Muscle layer of colon (tissue), 2 donors: Measurements from ENCODE around the gene OR52N5.

Experiments used
- H3K27ac ChIP-seq: one replicate; pipeline ENCODE4 v1.7.0; 2013; ENCODE audit warnings: low read depth, mild to moderate bottlenecking, low read length, moderate library complexity
- H3K27me3 ChIP-seq, 2 donors: one replicate each; pipeline ENCODE4 v1.7.0; 2013; ENCODE audit warnings: low read length in 2 of 2, mild to moderate bottlenecking in 2 of 2; ENCODE audit not compliant: insufficient read depth in 2 of 2, control insufficient read depth in 1 of 2
- H3K36me3 ChIP-seq: one replicate; pipeline ENCODE4 v1.7.0; 2013; ENCODE audit warnings: mild to moderate bottlenecking, low read length; ENCODE audit not compliant: insufficient read depth
- H3K4me1 ChIP-seq: one replicate; pipeline ENCODE4 v1.7.0; 2013; ENCODE audit warnings: mild to moderate bottlenecking, low read length; ENCODE audit not compliant: insufficient read depth
- H3K4me3 ChIP-seq, 2 donors: one replicate each; pipeline ENCODE4 v1.7.0; 2013; ENCODE audit warnings: low read length in 2 of 2, low read depth in 1 of 2, mild to moderate bottlenecking in 1 of 2, moderate library complexity in 1 of 2
- H3K9ac ChIP-seq: one replicate; pipeline ENCODE4 v1.7.0; 2013; ENCODE audit warnings: low read length
- H3K9me3 ChIP-seq: one replicate; pipeline ENCODE4 v1.7.0; 2013; ENCODE audit warnings: mild to moderate bottlenecking, low read length
- donor health status: abdominal sarcoma.
- donor health status: Adenocarcinoma of cecum.

OR52N5 gene

DNA sequence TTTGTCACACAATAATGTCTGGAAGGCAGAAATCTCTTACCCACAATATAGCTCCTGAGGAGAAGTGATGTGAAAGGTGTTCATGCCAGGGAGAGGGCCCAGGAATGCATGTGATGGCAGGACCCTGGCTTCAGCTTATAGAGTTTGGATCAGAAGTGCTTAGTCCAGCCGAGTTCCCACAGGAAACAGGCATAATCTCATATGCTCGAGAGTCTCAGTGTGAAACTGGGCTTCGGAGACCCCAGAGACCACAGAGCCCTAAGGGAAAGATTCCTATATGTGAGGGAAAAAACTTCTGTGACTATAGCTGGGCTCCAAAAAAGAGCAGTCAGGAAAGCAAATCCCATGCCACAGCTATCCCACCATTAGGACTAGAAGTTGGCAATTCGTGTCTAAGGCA lies at the start of gene OR52N5:
Gene OR52N5, minus strand, starts transcription at position 101 of the 400 bp plus-strand sequence. CDS start 4,721 bp downstream, outside the sequence.
- Histone ChIP-seq H3K9me3 (no peaks in the 10 kb centered on the region), H3K27ac (no peak within 1 kb of the TSS), H3K9ac (no peak within 1 kb of the TSS), H3K36me3 (no peaks in the 10 kb centered on the region), H3K4me3 (no peak within 1 kb of the TSS), H3K4me1 (no peaks in the 10 kb centered on the region), H3K27me3 (no peaks in the 10 kb centered on the region)

GRCh38 chr11:5831196-5831829 lies 48.2 kb upstream of the OR52N5 start:
- H3K27me3 ChIP-seq: no peaks in the 10 kb centered on the region

GRCh38 chr11:5818245-5818886 lies 35.2 kb upstream of the OR52N5 start:
- Histone ChIP-seq H3K9ac (no peak overlapping the region), H3K4me3 (no peak overlapping the region), H3K27me3 (no peaks in the 10 kb centered on the region), H3K9me3 (no peaks in the 10 kb centered on the region), H3K36me3 (no peaks in the 10 kb centered on the region), H3K27ac (no peak overlapping the region), H3K4me1 (no peaks in the 10 kb centered on the region)

More at GRCh38 chr11:5831196-5831829, 48.2 kb upstream of the OR52N5 start:
- Histone ChIP-seq H3K36me3 (no peaks in the 10 kb centered on the region), H3K9me3 (no peaks in the 10 kb centered on the region), H3K9ac (no peak overlapping the region), H3K4me3 (no peak overlapping the region), H3K4me1 (no peaks in the 10 kb centered on the region), H3K27ac (no peak overlapping the region)

DNA sequence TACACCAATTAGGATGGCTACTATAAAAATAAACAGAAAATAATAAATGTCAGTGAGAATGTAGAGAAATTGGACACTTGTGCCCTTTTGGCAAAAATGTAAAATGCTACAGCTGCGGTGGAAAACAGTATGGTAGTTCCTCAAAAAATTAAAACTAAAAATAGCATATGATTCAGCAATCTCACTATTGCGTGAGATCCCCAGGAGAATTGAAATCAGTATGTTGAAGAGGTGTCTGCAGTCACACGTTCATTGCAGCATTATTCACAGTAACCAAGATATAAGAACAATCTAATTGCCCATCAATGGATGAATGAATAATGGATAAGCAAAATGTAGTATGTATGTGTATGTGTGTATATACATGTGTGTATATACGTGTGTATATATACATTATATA lies 32.4 kb upstream of the OR52N5 start:
- no peak overlapping the region for H3K4me3 ChIP-seq
- no peak overlapping the region for H3K9ac ChIP-seq
- no peaks in the 10 kb centered on the region for H3K4me1 ChIP-seq
- H3K9me3 ChIP-seq: no peaks in the 10 kb centered on the region
- H3K27me3 ChIP-seq: no peaks in the 10 kb centered on the region
- no peaks in the 10 kb centered on the region for H3K36me3 ChIP-seq
- no peak overlapping the region for H3K27ac ChIP-seq

- Histone ChIP-seq H3K27me3 (no peaks in the 10 kb centered on the region), H3K9ac (no peak overlapping the region), H3K36me3 (no peaks in the 10 kb centered on the region)
These were observed 27.0 kb upstream of the OR52N5 start for GRCh38 chr11:5809905-5810795.

DNA sequence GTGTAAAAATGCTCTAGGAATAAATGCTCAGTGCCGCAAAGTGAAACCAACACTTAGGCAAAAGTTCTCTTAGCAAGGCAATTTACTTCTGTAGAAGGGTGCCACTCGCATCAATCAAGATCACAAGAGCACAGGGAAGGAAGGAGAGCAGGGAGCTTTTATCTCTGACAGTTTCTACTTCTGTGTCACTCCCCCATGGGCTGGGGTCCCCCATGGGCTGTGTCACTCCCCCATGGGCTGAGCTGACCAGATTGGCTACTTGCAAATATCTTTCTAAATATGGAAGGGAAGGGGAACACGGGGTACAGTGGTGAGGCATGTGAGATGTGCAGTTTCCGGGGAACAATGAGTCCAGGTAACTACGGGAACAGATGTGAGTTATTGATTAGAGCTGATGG lies 26.0 kb upstream of the OR52N5 start:
- peak overlapping the region; percentile 37 to 78 for H3K4me3 ChIP-seq
- peak overlapping the region; percentile 49 for H3K9ac ChIP-seq
- H3K36me3 ChIP-seq: no peaks in the 10 kb centered on the region

More at GRCh38 chr11:5809905-5810795, 27.0 kb upstream of the OR52N5 start:
- Histone ChIP-seq H3K4me1 (peaks cover 9% of the 10 kb centered on the region), H3K9me3 (no peaks in the 10 kb centered on the region), H3K27ac (no peak overlapping the region), H3K4me3 (no peak overlapping the region)

GRCh38 chr11:5808500-5809121 lies 25.5 kb upstream of the OR52N5 start, which contains the start of gene OR52N2:
OR52N2 (plus strand) TSS chr11:5808924; CDS start chr11:5820336, 11,412 bp downstream.
- Histone ChIP-seq H3K4me3 (peak within 1 kb of the TSS; percentile 37 to 78), H3K27ac (no peak within 1 kb of the TSS), H3K9me3 (no peaks in the 10 kb centered on the region), H3K9ac (peak within 1 kb of the TSS; percentile 49), H3K4me1 (peaks cover 9% of the 10 kb centered on the region), H3K36me3 (no peaks in the 10 kb centered on the region), H3K27me3 (no peaks in the 10 kb centered on the region)

More for the DNA sequence above, 26.0 kb upstream of the OR52N5 start:
- peaks cover 9% of the 10 kb centered on the region for H3K4me1 ChIP-seq
- H3K9me3 ChIP-seq: no peaks in the 10 kb centered on the region
- no peaks in the 10 kb centered on the region for H3K27me3 ChIP-seq
- H3K27ac ChIP-seq: no peak overlapping the region

DNA sequence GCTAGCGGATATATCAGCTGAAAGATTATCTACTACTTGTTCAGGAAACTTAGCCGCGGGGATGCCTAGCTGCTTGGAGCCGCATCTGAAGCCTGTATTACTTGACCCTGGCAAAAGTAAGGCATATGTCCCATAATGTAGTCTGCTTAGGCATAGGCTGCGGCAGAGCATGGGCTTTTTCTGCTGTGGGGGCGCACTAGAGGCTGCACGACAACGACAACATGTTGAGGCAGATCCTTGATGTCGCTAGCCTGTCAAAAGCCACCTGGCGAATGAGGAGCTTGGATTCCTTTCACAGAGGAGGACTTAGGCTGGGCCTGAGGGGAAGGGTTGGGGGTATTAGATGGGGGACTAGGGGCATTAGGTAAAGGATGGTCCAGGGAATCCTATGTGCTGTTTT lies 24.4 kb upstream of the OR52N5 start:
- no peak overlapping the region for H3K27ac ChIP-seq
- no peaks in the 10 kb centered on the region for H3K27me3 ChIP-seq
- peaks cover 9% of the 10 kb centered on the region for H3K4me1 ChIP-seq
- H3K9me3 ChIP-seq: no peaks in the 10 kb centered on the region
- no peaks in the 10 kb centered on the region for H3K36me3 ChIP-seq
- no peak overlapping the region for H3K9ac ChIP-seq
- H3K4me3 ChIP-seq: no peak overlapping the region

- H3K9me3 ChIP-seq: no peaks in the 10 kb centered on the region
- no peaks in the 10 kb centered on the region for H3K27me3 ChIP-seq
- H3K27ac ChIP-seq: no peak overlapping the region
- no peak overlapping the region for H3K4me3 ChIP-seq
- H3K4me1 ChIP-seq: peaks cover 9% of the 10 kb centered on the region
- H3K36me3 ChIP-seq: no peaks in the 10 kb centered on the region
- H3K9ac ChIP-seq: no peak overlapping the region
These were observed 20.8 kb upstream of the OR52N5 start for GRCh38 chr11:5803982-5804381.

DNA sequence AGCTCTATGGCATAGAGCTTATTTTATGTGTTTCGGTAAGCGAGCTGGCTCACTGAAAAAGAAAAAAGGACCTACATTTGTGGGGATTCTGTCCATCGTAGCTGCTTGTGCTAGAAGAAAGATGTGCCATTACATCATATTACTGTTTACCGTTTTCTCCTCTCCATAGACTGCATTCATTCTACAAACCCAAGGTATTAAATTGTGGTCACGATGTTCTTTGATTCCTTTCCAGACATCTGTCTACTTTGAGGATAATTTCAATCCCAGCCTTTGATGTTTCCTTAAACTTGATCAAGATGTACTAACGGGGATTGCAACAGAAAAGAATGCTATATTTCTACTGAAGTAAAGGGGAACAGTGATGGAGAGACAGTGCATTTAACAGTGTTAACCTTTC lies 13.4 kb upstream of the OR52N5 start:
- Histone ChIP-seq H3K9ac (no peak overlapping the region), H3K36me3 (no peaks in the 10 kb centered on the region), H3K27me3 (no peaks in the 10 kb centered on the region), H3K4me1 (no peaks in the 10 kb centered on the region), H3K9me3 (no peaks in the 10 kb centered on the region), H3K4me3 (no peak overlapping the region), H3K27ac (no peak overlapping the region)

DNA sequence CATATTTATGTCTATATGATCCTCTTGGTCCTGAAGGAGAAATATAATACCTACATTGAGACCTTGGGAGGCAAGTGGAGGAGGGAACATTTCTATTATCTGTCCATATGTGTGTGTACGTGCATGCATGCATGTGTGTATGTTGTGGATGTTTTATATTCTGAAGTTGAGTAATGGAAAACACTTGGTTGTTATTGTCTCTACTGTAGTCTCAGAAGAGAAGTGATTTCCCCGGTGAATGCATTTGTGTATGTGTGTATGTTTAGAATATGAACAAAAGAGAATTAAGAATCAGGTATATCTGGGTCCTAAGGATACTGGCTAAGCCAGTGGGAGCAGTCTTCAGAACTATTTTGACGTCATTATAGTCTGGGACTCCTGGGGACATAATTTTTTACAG lies 8.0 kb upstream of the OR52N5 start, which contains the start of gene OR52N1:
Gene OR52N1, minus strand, starts transcription at position 101 of the 400 bp plus-strand sequence. CDS start 2,449 bp downstream, outside the sequence.
- Histone ChIP-seq H3K36me3 (no peaks in the 10 kb centered on the region), H3K4me1 (no peaks in the 10 kb centered on the region), H3K27me3 (no peaks in the 10 kb centered on the region), H3K4me3 (no peak within 1 kb of the TSS), H3K9me3 (no peaks in the 10 kb centered on the region), H3K27ac (no peak within 1 kb of the TSS), H3K9ac (no peak within 1 kb of the TSS)
